ENCODE results near the gene S100A10.

The S100A10 gene

GRCh38 chr1:151988405-151988923, 5.2 kb downstream of the S100A10 start:
- no peak for DNase-seq (ENCODE audit: low read depth in 3 of 3)

- DNase-seq (ENCODE audit: low read depth in 3 of 3) = no peak
These were observed 7.0 kb downstream of the S100A10 start for GRCh38 chr1:151986501-151987190.

GRCh38 chr1:151985768-151986167, 7.9 kb downstream of the S100A10 start:
- no peak for DNase-seq (ENCODE audit: low read depth in 3 of 3)

- no peak for DNase-seq (ENCODE audit: low read depth in 3 of 3)
These were observed 8.4 kb downstream of the S100A10 start for GRCh38 chr1:151985270-151985669.

- DNase-seq (ENCODE audit: low read depth in 3 of 3) = no peak
These were observed 9.2 kb downstream of the S100A10 start for GRCh38 chr1:151984313-151984956.

- DNase-seq (ENCODE audit: low read depth in 3 of 3) = no peak
These were observed 11.2 kb downstream of the S100A10 start for GRCh38 chr1:151982300-151983005.

GRCh38 chr1:151981178-151981525, 12.5 kb downstream of the S100A10 start:
- DNase-seq (ENCODE audit: low read depth in 3 of 3) = no peak

- DNase-seq (ENCODE audit: low read depth in 3 of 3) = no peak
These were observed 13.1 kb downstream of the S100A10 start for GRCh38 chr1:151980287-151981177.

GRCh38 chr1:151978922-151979321, 14.7 kb downstream of the S100A10 start:
- no peak for DNase-seq (ENCODE audit: low read depth in 3 of 3)

- no peak for DNase-seq (ENCODE audit: low read depth in 3 of 3)
These were observed 15.9 kb downstream of the S100A10 start for GRCh38 chr1:151977662-151978230.

- DNase-seq (ENCODE audit: low read depth in 3 of 3) = no peak
These were observed 16.8 kb downstream of the S100A10 start for GRCh38 chr1:151976858-151977257.

GRCh38 chr1:151976015-151976343, 17.7 kb downstream of the S100A10 start:
- no peak for DNase-seq (ENCODE audit: low read depth in 3 of 3)

- DNase-seq (ENCODE audit: low read depth in 3 of 3) = no peak
These were observed 18.2 kb downstream of the S100A10 start for GRCh38 chr1:151975311-151976014.

- no peak for DNase-seq (ENCODE audit: low read depth in 3 of 3)
These were observed 21.0 kb downstream of the S100A10 start for GRCh38 chr1:151972542-151973248.

GRCh38 chr1:151970626-151971025, 23.0 kb downstream of the S100A10 start:
- DNase-seq (ENCODE audit: low read depth in 3 of 3) = no peak

- no peak for DNase-seq (ENCODE audit: low read depth in 3 of 3)
These were observed 23.5 kb downstream of the S100A10 start for GRCh38 chr1:151970128-151970527.

GRCh38 chr1:151968791-151969399, 24.8 kb downstream of the S100A10 start:
- no peak for DNase-seq (ENCODE audit: low read depth in 3 of 3)

- peak in 1 of 3 experiments; percentile 32 for DNase-seq (ENCODE audit: low read depth in 3 of 3)
These were observed 25.6 kb downstream of the S100A10 start for GRCh38 chr1:151968058-151968457.

GRCh38 chr1:151967091-151967490, 26.6 kb downstream of the S100A10 start:
- DNase-seq (ENCODE audit: low read depth in 3 of 3) = no peak

- no peak for DNase-seq (ENCODE audit: low read depth in 3 of 3)
These were observed 27.6 kb downstream of the S100A10 start for GRCh38 chr1:151966061-151966460.
